Measurements from ENCODE around the gene RNF149. TPM values are rescaled to one million over a fixed set of nuclear protein-coding genes. Genes with fewer than 3 reads are reported as not detected.
A peak's percentile ranks its signal among the peaks of the same experiment; 100 is the strongest.

Gene RNF149
- total and polyA plus RNA-seq, 2 donors, result 26.3 to 113 TPM

DNA sequence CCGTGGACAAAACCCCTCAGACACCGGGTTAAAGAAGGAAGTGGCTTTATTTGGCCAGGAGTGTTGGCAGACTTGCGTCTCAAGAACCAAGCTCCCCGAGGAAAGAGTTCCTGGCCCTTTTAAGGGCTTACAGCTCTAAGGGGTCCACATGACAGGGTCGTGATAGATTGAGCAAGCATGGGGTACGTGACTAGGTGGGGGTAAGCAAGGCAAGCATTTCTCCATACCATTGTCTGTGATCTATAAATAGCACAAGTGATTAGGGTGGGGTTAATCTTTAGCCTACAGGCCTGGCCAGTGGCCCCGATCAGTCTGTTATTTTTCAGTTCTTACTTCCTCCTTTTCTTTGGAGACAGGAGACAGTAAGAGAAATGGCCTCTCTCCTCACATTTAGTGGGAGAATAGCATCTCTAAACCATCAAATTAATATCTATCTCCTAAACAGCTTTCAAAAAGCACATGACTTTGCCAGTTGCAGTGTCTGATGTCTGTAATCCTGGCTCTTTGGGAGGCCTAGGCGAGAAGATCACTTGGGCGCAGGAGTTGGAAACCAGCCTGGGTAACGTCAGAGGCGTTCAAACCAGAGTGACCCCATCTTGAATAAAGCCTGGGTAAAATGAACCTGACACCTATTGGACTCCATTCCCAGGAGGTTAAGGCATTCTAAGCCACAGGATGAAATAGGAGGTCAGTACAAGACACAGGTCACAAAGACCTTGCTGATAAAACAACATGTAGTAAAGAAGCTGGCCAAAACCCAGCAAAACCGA lies 74.1 kb downstream of the RNF149 start:
- no peak overlapping the region for H3K27ac ChIP-seq (ENCODE audit: low read depth)
- DNase-seq (ENCODE audit: extremely low spot score), result no peak
- H3K4me1 ChIP-seq (ENCODE audit: insufficient read depth), result no peaks in the 10 kb centered on the region
- H3K36me3 ChIP-seq (ENCODE audit: insufficient read depth), result no peaks in the 10 kb centered on the region
- 72% methylated on average over 12 of the region's 12 CpGs for WGBS
- H3K4me3 ChIP-seq (ENCODE audit: low read depth, low read length), result no peak overlapping the region

DNA sequence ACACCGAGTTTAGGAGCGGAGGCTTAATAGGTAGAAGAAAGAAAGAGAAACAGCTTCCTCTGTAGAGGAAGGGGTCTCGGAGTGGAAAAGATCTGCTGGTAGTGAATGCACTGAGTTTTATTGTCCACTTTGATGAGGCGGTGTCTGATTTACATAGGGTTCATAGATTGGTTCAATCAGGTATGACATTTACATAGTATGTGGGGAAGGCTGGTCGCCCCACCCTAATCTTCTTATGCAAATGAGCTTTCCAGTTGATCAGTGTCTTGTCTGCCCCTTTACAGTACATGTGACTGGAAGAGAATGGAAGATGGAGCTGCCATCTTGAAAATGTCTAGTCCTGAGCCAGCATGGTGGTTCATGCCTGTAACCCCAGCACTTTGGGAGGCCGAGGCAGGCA lies 75.7 kb downstream of the RNF149 start:
- no peak overlapping the region for H3K4me3 ChIP-seq (ENCODE audit: low read depth, low read length)

DNA sequence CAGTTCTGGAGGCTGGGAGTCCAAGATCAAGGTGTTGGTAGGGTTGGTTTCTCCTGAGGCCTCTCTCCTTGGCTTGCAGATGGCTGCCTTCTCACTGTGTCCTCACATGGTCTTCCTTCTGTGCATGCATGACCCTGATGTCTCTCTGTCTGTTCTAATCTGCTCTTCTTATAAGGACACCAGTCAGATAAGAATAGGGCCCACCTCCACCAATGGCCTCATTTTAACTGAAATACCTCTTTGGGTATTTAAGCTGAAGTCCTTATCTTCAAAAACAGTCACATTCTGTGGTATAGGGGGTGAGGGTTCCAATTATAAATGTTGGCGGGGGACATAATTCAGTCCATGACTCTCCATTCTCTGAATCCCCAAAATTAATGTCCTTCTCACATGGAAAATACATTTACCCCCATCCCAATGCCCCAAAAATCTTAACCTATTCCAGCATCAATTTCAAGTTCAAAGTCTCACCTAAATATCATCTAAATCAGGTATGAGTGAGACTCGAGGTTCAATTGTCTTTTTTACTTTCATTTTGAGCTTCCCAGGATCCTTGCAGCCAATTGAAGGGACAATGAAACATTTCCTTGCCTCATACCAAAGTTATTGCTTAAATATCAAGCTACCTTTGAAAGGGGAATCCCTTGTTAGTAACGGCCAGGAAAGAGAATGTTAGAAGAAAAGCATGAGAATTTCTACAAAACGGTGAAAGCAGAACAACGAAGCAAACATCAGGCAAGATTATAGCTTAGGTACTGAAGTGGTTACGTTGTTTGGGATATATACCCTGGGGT lies 76.4 kb downstream of the RNF149 start:
- Histone ChIP-seq H3K4me1 (ENCODE audit: insufficient read depth) (no peaks in the 10 kb centered on the region), H3K27ac (ENCODE audit: low read depth) (no peak overlapping the region), H3K36me3 (ENCODE audit: insufficient read depth) (no peaks in the 10 kb centered on the region), H3K4me3 (ENCODE audit: low read depth, low read length) (no peak overlapping the region)
- WGBS, result 94% methylated on average over 6 of the region's 6 CpGs
- no peak for DNase-seq (ENCODE audit: extremely low spot score)

More for the DNA sequence above, 75.7 kb downstream of the RNF149 start:
- no peaks in the 10 kb centered on the region for H3K36me3 ChIP-seq (ENCODE audit: insufficient read depth)
- no peak for DNase-seq (ENCODE audit: extremely low spot score)
- WGBS, result 95% methylated on average over 6 of the region's 6 CpGs
- H3K27ac ChIP-seq (ENCODE audit: low read depth), result no peak overlapping the region
- H3K4me1 ChIP-seq (ENCODE audit: insufficient read depth), result no peaks in the 10 kb centered on the region

DNA sequence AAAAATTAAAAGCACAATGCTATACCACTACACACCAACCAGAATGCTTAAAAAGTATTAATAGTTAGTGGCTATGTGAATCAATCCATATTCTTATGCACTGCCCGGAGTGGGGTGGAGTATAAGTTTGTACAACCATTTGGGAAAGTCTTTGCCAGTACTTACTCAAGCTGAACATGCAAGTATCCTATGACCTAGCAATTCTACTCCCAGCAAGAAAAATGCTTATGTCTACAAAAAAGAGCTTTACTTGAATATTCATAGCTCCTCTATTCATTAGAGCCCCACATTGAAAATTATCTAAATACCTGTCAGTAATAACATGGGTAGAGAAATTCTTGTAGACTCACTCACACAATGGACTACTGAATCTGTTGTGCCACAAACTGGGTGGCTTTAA lies 77.3 kb downstream of the RNF149 start:
- H3K4me1 ChIP-seq (ENCODE audit: insufficient read depth), result no peaks in the 10 kb centered on the region
- 97% methylated on average over 1 of the region's 1 CpG for WGBS
- no peaks in the 10 kb centered on the region for H3K36me3 ChIP-seq (ENCODE audit: insufficient read depth)
- no peak overlapping the region for H3K4me3 ChIP-seq (ENCODE audit: low read depth, low read length)
- DNase-seq (ENCODE audit: extremely low spot score), result no peak
- no peak overlapping the region for H3K27ac ChIP-seq (ENCODE audit: low read depth)

DNA sequence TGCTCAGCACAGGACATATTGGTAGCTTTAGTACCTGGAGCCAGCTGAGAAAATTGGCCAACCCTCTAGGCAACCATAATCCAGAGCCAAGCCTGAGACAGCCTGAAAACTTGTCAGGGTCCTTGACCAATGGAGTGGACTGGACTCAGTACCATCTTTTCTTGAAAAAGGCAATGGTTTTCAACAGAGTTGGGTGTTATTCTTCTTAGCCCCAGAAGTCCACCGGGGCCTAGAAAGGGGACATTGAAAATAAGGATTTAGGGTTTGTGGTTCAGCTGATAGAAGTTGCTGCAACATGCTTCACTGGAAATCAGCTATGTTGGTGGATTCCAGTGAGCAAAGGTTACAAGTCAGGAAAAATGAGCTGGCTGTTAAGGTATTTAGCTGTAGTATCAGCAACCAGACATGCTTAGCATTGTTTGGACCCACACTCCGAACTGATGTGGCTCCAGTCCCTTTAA lies 77.9 kb downstream of the RNF149 start:
- Histone ChIP-seq H3K4me1 (ENCODE audit: insufficient read depth) (no peaks in the 10 kb centered on the region), H3K36me3 (ENCODE audit: insufficient read depth) (no peaks in the 10 kb centered on the region), H3K27ac (ENCODE audit: low read depth) (no peak overlapping the region), H3K4me3 (ENCODE audit: low read depth, low read length) (no peak overlapping the region)
- no peak for DNase-seq (ENCODE audit: extremely low spot score)
- 62% methylated on average over 2 of the region's 2 CpGs for WGBS

Small RNA genes lying within 50 kb of the gene (small RNA-seq; reads per million reads assigned to genes)
- gene MIR5696 (0.27 reads per million), gene SNORD89 (299 reads per million, percentile 98 among the genes with 10 or more reads in this experiment)

Other genes starting within 250 kb of the RNF149 start
- gene TBC1D8, start 157.3 kb downstream of the RNF149 start, total RNA-seq, result 19.0 TPM
- gene TBC1D8, start 157.3 kb downstream of the RNF149 start, polyA plus RNA-seq, result 14.0 TPM
- gene CNOT11, start 55.8 kb downstream of the RNF149 start, total RNA-seq, result 21.8 TPM
- 23.1 TPM for gene CNOT11, start 55.8 kb downstream of the RNF149 start, polyA plus RNA-seq
- gene CREG2, start 78.8 kb upstream of the RNF149 start, total RNA-seq, result 0.63 TPM
- gene CREG2, start 78.8 kb upstream of the RNF149 start, polyA plus RNA-seq, result 0.51 TPM
- gene RFX8, start 166.4 kb upstream of the RNF149 start, total RNA-seq, result 0.69 TPM
- gene RFX8, start 166.4 kb upstream of the RNF149 start, polyA plus RNA-seq, result 0.30 TPM